ENCODE results near the gene LARP4B. TPM values are rescaled to one million over a fixed set of nuclear protein-coding genes. Genes with fewer than 3 reads are reported as not detected.

Gene LARP4B
- total RNA-seq, 1 experiment from 2014 or later = 181 TPM

- no peak overlapping the region for H3K27ac Mint-ChIP-seq (ENCODE audit: unreplicated experiment)
Observed at GRCh38 chr10:813286-813685, 118.2 kb downstream of the LARP4B start.

GRCh38 chr10:812787-813186, 118.7 kb downstream of the LARP4B start:
- no peaks in the 10 kb centered on the region for H3K4me1 Mint-ChIP-seq (ENCODE audit: low read depth, unreplicated experiment)
- BruUV-seq (replicated peaks) = no TSS peak
- no peaks in the 10 kb centered on the region for H3K27me3 Mint-ChIP-seq (ENCODE audit: unreplicated experiment)
- H3K27ac Mint-ChIP-seq (ENCODE audit: unreplicated experiment) = no peak overlapping the region
- TF ChIP-seq CTCF (IDR thresholded peaks at IDR 0.05; ENCODE audit: unreplicated experiment) = no peak
- CTCF ChIA-PET = no interaction called here
- intact Hi-C loops (cut with micrococcal nuclease; ENCODE audit: unreplicated experiment) = no loop called here
- H3K4me3 Mint-ChIP-seq (ENCODE audit: low read depth, unreplicated experiment) = no peak overlapping the region
- peaks cover 71% of the 10 kb centered on the region for H3K36me3 Mint-ChIP-seq (ENCODE audit: insufficient read depth, unreplicated experiment)
- DNase-seq = no peak
- no peaks in the 10 kb centered on the region for H3K9me3 Mint-ChIP-seq (ENCODE audit: low read depth, unreplicated experiment)

More at GRCh38 chr10:813286-813685, 118.2 kb downstream of the LARP4B start:
- Mint-ChIP-seq H3K9me3 (ENCODE audit: low read depth, unreplicated experiment) (no peaks in the 10 kb centered on the region), H3K4me1 (ENCODE audit: low read depth, unreplicated experiment) (no peaks in the 10 kb centered on the region), H3K36me3 (ENCODE audit: insufficient read depth, unreplicated experiment) (peaks cover 74% of the 10 kb centered on the region), H3K4me3 (ENCODE audit: low read depth, unreplicated experiment) (no peak overlapping the region), H3K27me3 (ENCODE audit: unreplicated experiment) (no peaks in the 10 kb centered on the region)
- intact Hi-C loops (cut with micrococcal nuclease; ENCODE audit: unreplicated experiment) = no loop called here
- CTCF ChIA-PET = interaction anchor here (0.6 kb wide), 1 partner anchor 242 kb away, joined by 3 read pairs; no protein-coding TSS in a partner anchor
- no peak for TF ChIP-seq CTCF (IDR thresholded peaks at IDR 0.05; ENCODE audit: unreplicated experiment)
- no TSS peak for BruUV-seq (replicated peaks)
- no peak for DNase-seq

GRCh38 chr10:811379-812175, 119.9 kb downstream of the LARP4B start:
- TF ChIP-seq CTCF (IDR thresholded peaks at IDR 0.05; ENCODE audit: unreplicated experiment) = no peak
- CTCF ChIA-PET = interaction anchor here (0.5 kb wide), 1 partner anchor 694 kb away, joined by 3 read pairs; no protein-coding TSS in a partner anchor
- no peaks in the 10 kb centered on the region for H3K27me3 Mint-ChIP-seq (ENCODE audit: unreplicated experiment)
- no TSS peak for BruUV-seq (replicated peaks)
- no peak overlapping the region for H3K27ac Mint-ChIP-seq (ENCODE audit: unreplicated experiment)
- peaks cover 71% of the 10 kb centered on the region for H3K36me3 Mint-ChIP-seq (ENCODE audit: insufficient read depth, unreplicated experiment)
- no peak for DNase-seq
- intact Hi-C loops (cut with micrococcal nuclease; ENCODE audit: unreplicated experiment) = no loop called here
- H3K4me1 Mint-ChIP-seq (ENCODE audit: low read depth, unreplicated experiment) = no peaks in the 10 kb centered on the region
- H3K4me3 Mint-ChIP-seq (ENCODE audit: low read depth, unreplicated experiment) = no peak overlapping the region
- H3K9me3 Mint-ChIP-seq (ENCODE audit: low read depth, unreplicated experiment) = no peaks in the 10 kb centered on the region

- no TSS peak for BruUV-seq (replicated peaks)
- no peak for DNase-seq
- TF ChIP-seq CTCF (IDR thresholded peaks at IDR 0.05; ENCODE audit: unreplicated experiment) = no peak
- Mint-ChIP-seq H3K27me3 (ENCODE audit: unreplicated experiment) (no peaks in the 10 kb centered on the region), H3K36me3 (ENCODE audit: insufficient read depth, unreplicated experiment) (peaks cover 78% of the 10 kb centered on the region), H3K9me3 (ENCODE audit: low read depth, unreplicated experiment) (no peaks in the 10 kb centered on the region), H3K4me3 (ENCODE audit: low read depth, unreplicated experiment) (no peak overlapping the region), H3K27ac (ENCODE audit: unreplicated experiment) (no peak overlapping the region), H3K4me1 (ENCODE audit: low read depth, unreplicated experiment) (no peaks in the 10 kb centered on the region)
- intact Hi-C loops (cut with micrococcal nuclease; ENCODE audit: unreplicated experiment) = no loop called here
- CTCF ChIA-PET = no interaction called here
Observed at GRCh38 chr10:810351-810846, 121.1 kb downstream of the LARP4B start.

All from Calu3 (cell line).